Endodermal cell (in vitro differentiated cells): ENCODE measurements around the gene DTX1. TPM values are rescaled to one million over a fixed set of nuclear protein-coding genes. Genes with fewer than 3 reads are reported as not detected.

Source experiments
- DNase-seq: peaks from one replicate; pipeline ENCODE4 v3.0.0-alpha.2; 2017
- H3K27ac ChIP-seq: 2 replicates; pipeline ENCODE4 v1.5.1; 2013; ENCODE audit warnings: mild to moderate bottlenecking, low read depth, low read length, moderate library complexity
- H3K27me3 ChIP-seq: 2 replicates; pipeline ENCODE4 v1.6.1; 2013; ENCODE audit warnings: mild to moderate bottlenecking, low read length, moderate library complexity; ENCODE audit not compliant: insufficient read depth, control insufficient read depth, poor library complexity, severe bottlenecking
- H3K36me3 ChIP-seq: 2 replicates; pipeline ENCODE4 v1.7.0; 2013; ENCODE audit warnings: mild to moderate bottlenecking, low read length, moderate library complexity; ENCODE audit not compliant: control insufficient read depth, insufficient read depth
- H3K4me1 ChIP-seq: one replicate; pipeline ENCODE4 v1.7.0; 2013; ENCODE audit warnings: low read length; ENCODE audit not compliant: control insufficient read depth, insufficient read depth
- H3K4me3 ChIP-seq: 2 replicates; pipeline ENCODE4 v1.5.1; 2013; ENCODE audit warnings: mild to moderate bottlenecking, low read length, moderate library complexity
- H3K9ac ChIP-seq: 2 replicates; pipeline ENCODE4 v1.6.1; 2013; ENCODE audit warnings: mild to moderate bottlenecking, low read length, moderate library complexity; ENCODE audit not compliant: poor library complexity, severe bottlenecking; ENCODE audit errors: extremely low read depth
- H3K9me3 ChIP-seq: 2 replicates; pipeline ENCODE4 v1.6.1; 2013; ENCODE audit warnings: mild to moderate bottlenecking, low read length, moderate library complexity; ENCODE audit not compliant: control insufficient read depth
- H3K27ac Mint-ChIP-seq: 2 replicates; pipeline ENCODE4 v1.8.0; 2020; ENCODE audit warnings: mixed read lengths
- H3K27me3 Mint-ChIP-seq: 2 replicates; pipeline ENCODE4 v1.8.0; 2021; ENCODE audit warnings: mild to moderate bottlenecking, mixed read lengths; ENCODE audit not compliant: insufficient read depth
- H3K36me3 Mint-ChIP-seq: 2 replicates; pipeline ENCODE4 v1.8.0; 2020; ENCODE audit warnings: low read depth, mixed read lengths
- H3K4me1 Mint-ChIP-seq: 2 replicates; pipeline ENCODE4 v1.8.0; 2020; ENCODE audit warnings: mixed read lengths
- H3K4me3 Mint-ChIP-seq: 2 replicates; pipeline ENCODE4 v1.8.0; 2020; ENCODE audit warnings: mild to moderate bottlenecking, moderate library complexity, mixed read lengths
- H3K9me3 Mint-ChIP-seq: 2 replicates; pipeline ENCODE4 v1.8.0; 2020; ENCODE audit warnings: mild to moderate bottlenecking, mixed read lengths
- CTCF ChIP-seq: fragments of 200-600 bp; sonication (generic); conservative IDR thresholded peaks from 2 replicates; pipeline ENCODE4 v1.5.0; 2021; ENCODE audit warnings: antibody characterized with exemption, mild to moderate bottlenecking
- WGBS, 2 experiments: methylation state at CpG; one replicate each; pipeline versions ENCODE4 v1.1.5 to v1.1.7; 2013; ENCODE audit warnings: missing lambda C conversion rate in 2 of 2, mixed read lengths in 1 of 2; ENCODE audit not compliant: insufficient coverage in 1 of 2, insufficient read length in 1 of 2; 5-methylcytosine and 5-hydroxymethylcytosine counted together
- total RNA-seq, 2 donors: library from RNA; stranded (reverse); fragmentation: NEBNext Ultra II Directional in 1 of 2; extraction: Animal tissue kit (Norgen Biotek cat#: 25700) in 1 of 2; gene quantifications; 2 replicates in 1 of 2; 3 replicates in 1 of 2; pipeline ENCODE4 v1.2.1, GENCODE V29; 2021

The DTX1 gene
- total RNA-seq, 2 donors from 2014 or later: 3.3 to 4.9 TPM

- no peak overlapping the region for H3K27ac ChIP-seq
- Mint-ChIP-seq H3K27me3 (peaks cover 38% of the 10 kb centered on the region), H3K4me1 (no peaks in the 10 kb centered on the region), H3K4me3 (no peak overlapping the region), H3K27ac (no peak overlapping the region), H3K9me3 (peaks cover 6% of the 10 kb centered on the region), H3K36me3 (no peaks in the 10 kb centered on the region)
- no peak overlapping the region for H3K4me3 ChIP-seq
- 89 to 90% methylated on average over 8 to 9 of the region's 9 CpGs for whole genome bisulfite sequencing, 2 experiments
- no peak overlapping the region for H3K9ac ChIP-seq
- no peaks in the 10 kb centered on the region for H3K36me3 ChIP-seq
- H3K27me3 ChIP-seq: peaks cover 13% of the 10 kb centered on the region
- no peak for TF ChIP-seq CTCF
- peaks cover 13% of the 10 kb centered on the region for H3K9me3 ChIP-seq
- DNase-seq: no peak
- no peaks in the 10 kb centered on the region for H3K4me1 ChIP-seq
These were observed 42.0 kb upstream of the DTX1 start for GRCh38 chr12:113014565-113014964.

- Mint-ChIP-seq H3K27ac (no peak overlapping the region), H3K9me3 (peaks cover under 1% of the 10 kb centered on the region), H3K4me3 (no peak overlapping the region), H3K36me3 (no peaks in the 10 kb centered on the region), H3K4me1 (no peaks in the 10 kb centered on the region), H3K27me3 (peaks cover 41% of the 10 kb centered on the region)
- no peak for TF ChIP-seq CTCF
- Histone ChIP-seq H3K36me3 (no peaks in the 10 kb centered on the region), H3K27ac (no peak overlapping the region), H3K9me3 (peaks cover under 1% of the 10 kb centered on the region), H3K9ac (no peak overlapping the region), H3K4me3 (no peak overlapping the region), H3K4me1 (no peaks in the 10 kb centered on the region), H3K27me3 (peaks cover 36% of the 10 kb centered on the region)
- DNase-seq: no peak
- WGBS, 2 experiments: 89 to 100% methylated on average over 1 to 5 of the region's 5 CpGs
These were observed 39.7 kb upstream of the DTX1 start for GRCh38 chr12:113016796-113017195.

GRCh38 chr12:113019025-113019424 is 37.5 kb upstream of the DTX1 start:
- no peak for TF ChIP-seq CTCF
- H3K9ac ChIP-seq: no peak overlapping the region

More at GRCh38 chr12:113019025-113019424, 37.5 kb upstream of the DTX1 start:
- Mint-ChIP-seq H3K27ac (no peak overlapping the region), H3K27me3 (peaks cover 60% of the 10 kb centered on the region), H3K4me1 (no peaks in the 10 kb centered on the region), H3K4me3 (no peak overlapping the region), H3K36me3 (no peaks in the 10 kb centered on the region), H3K9me3 (no peaks in the 10 kb centered on the region)
- WGBS, 2 experiments: 85 to 100% methylated on average over 1 to 4 of the region's 4 CpGs
- H3K27me3 ChIP-seq: peaks cover 58% of the 10 kb centered on the region
- no peak overlapping the region for H3K27ac ChIP-seq
- H3K9me3 ChIP-seq: no peaks in the 10 kb centered on the region
- no peaks in the 10 kb centered on the region for H3K36me3 ChIP-seq
- no peak for DNase-seq
- no peak overlapping the region for H3K4me3 ChIP-seq
- no peaks in the 10 kb centered on the region for H3K4me1 ChIP-seq
